Body of pancreas (tissue), 4 donors: Measurements from ENCODE around the gene TFDP1.

Source experiments
- CTCF ChIP-seq, 7 experiments: fragments of 450-650 bp in 4 of 7; fragments of 200-600 bp in 3 of 7; sonication (generic) in 3 of 7; IDR thresholded peaks; one replicate each; pipeline ENCODE4 v1.5.1; 2016 to 2019; ENCODE audit warnings: antibody characterized with exemption in 7 of 7
- POLR2A ChIP-seq, 3 donors: fragments of 450-650 bp; IDR thresholded peaks; one replicate each; pipeline ENCODE4 v1.6.1; 2016; ENCODE audit warnings: antibody characterized with exemption in 3 of 3, mild to moderate bottlenecking in 2 of 3

- TF ChIP-seq CTCF (IDR thresholded peaks at IDR 0.05) (no peak), POLR2A (IDR thresholded peaks at IDR 0.05) (no peak)
Measured at GRCh38 chr13:113664751-113665596, 80.4 kb downstream of the TFDP1 start.
